Limb (tissue), 2 donors: Measurements from ENCODE around the gene CLEC16A.
"Not testable (repeated sequence)": the region's sequence is repeated elsewhere in the genome, so short reads cannot be mapped to it uniquely, and the experiment has no call there.

ENCODE experiments used
- DNase-seq, 2 donors: peaks; one replicate each; pipeline ENCODE4 v3.0.0-alpha.2; 2016; ENCODE audit errors: extremely low spot score in 2 of 2

The CLEC16A gene

GRCh38 chr16:11097787-11098167 is 153.4 kb downstream of the CLEC16A start:
- DNase-seq, result no peak

- DNase-seq, result no peak
Measured at GRCh38 chr16:11098601-11099390, 154.4 kb downstream of the CLEC16A start.

- no peak for DNase-seq
Measured at GRCh38 chr16:11099672-11100205, 155.4 kb downstream of the CLEC16A start.

GRCh38 chr16:11100239-11100750 is 155.9 kb downstream of the CLEC16A start:
- peak; percentile 70 to 72 for DNase-seq

- no peak for DNase-seq
Measured at GRCh38 chr16:11101283-11101682, 156.9 kb downstream of the CLEC16A start.

GRCh38 chr16:11101695-11102522 is 157.5 kb downstream of the CLEC16A start:
- DNase-seq, result no peak

GRCh38 chr16:11102523-11102898 is 158.1 kb downstream of the CLEC16A start:
- no peak for DNase-seq

GRCh38 chr16:11103301-11103700 is 158.9 kb downstream of the CLEC16A start:
- not testable (repeated sequence) for DNase-seq

GRCh38 chr16:11104168-11105037 is 160.0 kb downstream of the CLEC16A start:
- no peak for DNase-seq

- DNase-seq, result peak in 1 of 2 donors; percentile 60
Measured at GRCh38 chr16:11105038-11105903, 160.9 kb downstream of the CLEC16A start.

- DNase-seq, result no peak
Measured at GRCh38 chr16:11106726-11107125, 162.4 kb downstream of the CLEC16A start.

- no peak for DNase-seq
Measured at GRCh38 chr16:11107780-11108465, 163.6 kb downstream of the CLEC16A start.

GRCh38 chr16:11108466-11108805 is 164.1 kb downstream of the CLEC16A start:
- DNase-seq, result no peak

GRCh38 chr16:11109566-11109965 is 165.2 kb downstream of the CLEC16A start:
- no peak for DNase-seq

GRCh38 chr16:11111150-11111549 is 166.8 kb downstream of the CLEC16A start:
- no peak for DNase-seq

GRCh38 chr16:11111856-11112634 is 167.7 kb downstream of the CLEC16A start:
- DNase-seq, result no peak

- DNase-seq, result no peak
Measured at GRCh38 chr16:11112723-11113348, 168.5 kb downstream of the CLEC16A start.

- no peak for DNase-seq
Measured at GRCh38 chr16:11114366-11115164, 170.2 kb downstream of the CLEC16A start.
